ENCODE data around the gene PPM1H.

DNA sequence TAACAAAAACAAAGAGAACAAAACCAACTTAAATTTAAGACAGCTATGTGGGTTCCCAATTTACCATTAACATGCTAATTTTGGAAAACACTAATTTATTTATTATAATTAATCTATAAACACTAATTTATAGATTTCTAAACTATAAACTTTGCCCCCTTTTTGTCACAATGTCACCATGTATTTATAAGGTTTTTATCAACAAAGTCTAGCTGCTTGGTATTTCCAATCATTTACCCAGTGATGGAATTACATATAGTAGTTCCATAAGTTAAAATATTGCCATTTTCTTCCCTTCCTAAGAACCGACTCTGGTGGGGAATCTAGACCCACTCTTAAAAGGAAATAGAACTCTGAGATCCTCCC is 140.7 kb downstream of the PPM1H start:
- TF ChIP-seq CTCF (IDR thresholded peaks at IDR 0.05) = no peak
- TF ChIP-seq POLR2A (IDR thresholded peaks at IDR 0.05) = no peak

Measured in adrenal gland (tissue), 5 donors.